Measurements from ENCODE around the gene FAM72C.
"Not testable (repeated sequence)": the region's sequence is repeated elsewhere in the genome, so short reads cannot be mapped to it uniquely, and the experiment has no call there.

Gene FAM72C

DNA sequence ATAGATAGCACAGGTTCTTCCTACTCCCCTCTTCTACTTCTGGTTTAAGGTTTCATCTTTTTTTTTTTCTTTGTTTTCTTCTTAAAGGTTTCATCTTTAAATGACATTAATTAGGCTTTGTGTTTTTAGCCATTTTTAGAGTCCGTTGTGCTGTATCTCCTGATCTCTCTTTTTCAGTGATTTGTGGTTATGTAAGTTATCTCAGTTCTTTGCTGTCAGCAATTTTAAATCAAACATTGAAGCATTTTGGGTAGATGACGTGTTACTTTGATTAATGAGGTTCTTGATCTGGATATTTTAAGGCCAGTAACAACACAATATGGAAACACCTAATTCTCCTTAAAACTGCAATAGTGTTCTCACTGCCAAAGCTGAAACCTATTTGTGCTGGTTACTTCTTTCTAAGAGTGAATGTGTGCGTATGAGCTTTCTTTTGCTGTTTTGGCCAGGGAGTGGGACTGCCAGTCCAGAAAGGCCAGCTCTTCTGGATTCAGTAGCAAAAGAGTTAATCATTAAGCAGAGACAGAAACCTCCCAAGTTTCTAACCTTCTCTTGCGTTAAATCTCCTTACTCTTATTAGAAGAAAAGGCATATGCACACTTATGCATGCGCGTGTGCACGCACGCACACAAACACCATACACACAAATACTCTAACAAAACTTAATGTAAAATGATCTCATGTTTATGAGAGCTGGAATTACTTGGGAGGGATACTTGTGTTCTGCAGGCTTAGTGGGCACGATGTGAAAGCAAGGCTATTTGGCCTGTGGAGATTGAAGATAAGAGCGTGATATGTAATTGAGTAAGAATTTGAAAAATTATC is 17.0 kb upstream of the FAM72C start:
- H4K20me1 ChIP-seq (ENCODE audit: insufficient read depth, low read length); H3K27me3 ChIP-seq (ENCODE audit: low read depth, low read length); H3K79me2 ChIP-seq (ENCODE audit: low read length); H3K27ac ChIP-seq (ENCODE audit: low read length); H3K9ac ChIP-seq (ENCODE audit: low read length); H3K36me3 ChIP-seq (replicated peaks; ENCODE audit: low read depth, low read length); H2AFZ ChIP-seq (ENCODE audit: low read depth, low read length); H3K4me3 ChIP-seq (ENCODE audit: low read length); H3K4me1 ChIP-seq (ENCODE audit: low read length); H3K9me3 ChIP-seq (ENCODE audit: insufficient read depth, low read length): not testable (repeated sequence)
- H3K4me2 ChIP-seq (ENCODE audit: low read length), result peak overlapping the region; percentile 28; the same call in 1 of the 2 replicates

DNA sequence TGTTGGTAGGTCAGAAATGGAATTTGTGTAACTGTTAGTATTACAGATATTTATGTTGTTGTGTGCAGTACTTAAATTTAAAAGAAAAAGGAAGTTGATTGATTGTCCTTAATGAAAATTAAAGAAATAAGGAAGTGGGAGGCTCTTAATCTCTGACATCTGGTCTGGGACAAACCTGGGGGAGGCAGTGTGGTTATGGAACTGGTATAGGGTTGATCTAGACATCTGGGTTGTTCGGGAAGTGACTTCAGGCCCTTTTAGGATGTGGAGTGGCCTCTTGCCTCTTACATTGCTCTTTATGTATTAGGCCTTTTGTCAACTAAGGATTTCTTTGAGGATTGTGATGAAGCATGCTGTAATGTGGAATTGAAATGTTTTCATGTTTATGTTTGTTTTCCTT is 16.1 kb upstream of the FAM72C start:
- H3K9ac ChIP-seq (ENCODE audit: low read length); H3K4me1 ChIP-seq (ENCODE audit: low read length); H3K4me2 ChIP-seq (ENCODE audit: low read length); H3K27me3 ChIP-seq (ENCODE audit: low read depth, low read length); H3K79me2 ChIP-seq (ENCODE audit: low read length); H3K36me3 ChIP-seq (replicated peaks; ENCODE audit: low read depth, low read length); H2AFZ ChIP-seq (ENCODE audit: low read depth, low read length); H3K9me3 ChIP-seq (ENCODE audit: insufficient read depth, low read length); H3K27ac ChIP-seq (ENCODE audit: low read length); H3K4me3 ChIP-seq (ENCODE audit: low read length); H4K20me1 ChIP-seq (ENCODE audit: insufficient read depth, low read length): not testable (repeated sequence)

DNA sequence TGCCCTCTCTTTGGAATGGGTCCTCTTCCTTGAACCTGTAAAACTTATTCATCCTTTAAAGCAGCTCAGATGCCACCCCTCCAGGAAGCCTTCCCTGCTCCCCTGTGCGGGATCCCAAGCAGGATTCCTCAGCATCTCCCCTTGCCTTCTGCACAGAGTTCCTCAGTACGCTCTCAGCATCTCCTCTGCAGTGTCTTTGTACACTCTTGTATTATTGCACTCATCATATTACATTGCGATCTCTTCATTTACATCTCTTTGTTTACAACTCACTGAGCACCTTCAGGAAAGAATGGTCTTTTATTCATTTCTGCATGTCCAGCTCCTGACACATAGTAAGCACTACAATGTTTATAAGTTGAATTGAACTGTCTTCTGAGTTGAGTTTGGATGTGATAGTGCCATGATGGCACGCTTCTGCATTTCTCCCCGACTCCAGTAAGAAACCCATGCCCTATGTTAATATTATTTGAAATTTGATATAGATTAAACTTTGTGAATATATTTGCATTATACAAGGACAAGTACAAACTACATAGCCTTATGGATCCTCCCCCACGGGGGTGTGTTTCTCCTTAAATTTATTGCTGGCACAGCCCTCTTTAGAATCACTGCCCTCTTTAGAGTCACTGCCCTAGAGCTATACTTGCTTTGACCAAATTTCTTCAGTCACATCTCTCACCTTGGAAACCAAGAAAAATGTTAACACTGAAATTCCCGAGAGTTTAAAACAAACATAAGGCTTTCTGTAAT is 13.1 kb upstream of the FAM72C start:
- not testable (repeated sequence) for H3K27me3 ChIP-seq (ENCODE audit: low read depth, low read length); H3K4me1 ChIP-seq (ENCODE audit: low read length); H3K9me3 ChIP-seq (ENCODE audit: insufficient read depth, low read length); H3K9ac ChIP-seq (ENCODE audit: low read length); H3K27ac ChIP-seq (ENCODE audit: low read length); H3K4me2 ChIP-seq (ENCODE audit: low read length); H3K36me3 ChIP-seq (replicated peaks; ENCODE audit: low read depth, low read length); H2AFZ ChIP-seq (ENCODE audit: low read depth, low read length); H3K4me3 ChIP-seq (ENCODE audit: low read length); H3K79me2 ChIP-seq (ENCODE audit: low read length); H4K20me1 ChIP-seq (ENCODE audit: insufficient read depth, low read length)

DNA sequence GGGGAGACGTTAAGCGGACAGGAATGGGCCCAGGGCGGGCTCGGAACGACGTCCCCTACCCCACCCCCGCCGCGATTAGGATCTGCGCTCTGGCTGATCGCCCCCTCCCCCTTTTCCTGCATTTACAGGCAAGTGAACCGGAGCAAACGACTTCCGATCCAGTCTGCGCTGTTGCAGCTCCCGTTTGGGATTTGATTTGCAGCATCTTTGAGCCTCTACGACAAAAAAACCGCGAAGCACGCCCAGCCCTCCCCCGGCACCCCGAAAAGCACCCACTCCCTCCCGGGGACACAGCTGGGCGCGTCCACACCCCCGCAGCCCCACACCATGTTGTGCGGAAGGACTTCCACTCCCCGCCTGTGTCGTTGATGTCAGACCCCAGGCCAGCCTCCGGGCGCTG is 2.6 kb upstream of the FAM72C start:
- not testable (repeated sequence) for H3K36me3 ChIP-seq (replicated peaks; ENCODE audit: low read depth, low read length); H3K9me3 ChIP-seq (ENCODE audit: insufficient read depth, low read length); H4K20me1 ChIP-seq (ENCODE audit: insufficient read depth, low read length); H3K79me2 ChIP-seq (ENCODE audit: low read length); H3K4me1 ChIP-seq (ENCODE audit: low read length); H3K27ac ChIP-seq (ENCODE audit: low read length); H2AFZ ChIP-seq (ENCODE audit: low read depth, low read length); H3K9ac ChIP-seq (ENCODE audit: low read length); H3K27me3 ChIP-seq (ENCODE audit: low read depth, low read length)
- Histone ChIP-seq H3K4me3 (ENCODE audit: low read length) (peak overlapping the region; percentile 60; the same call in 1 of the 2 replicates), H3K4me2 (ENCODE audit: low read length) (peak overlapping the region; percentile 45; the same call in 1 of the 2 replicates)

DNA sequence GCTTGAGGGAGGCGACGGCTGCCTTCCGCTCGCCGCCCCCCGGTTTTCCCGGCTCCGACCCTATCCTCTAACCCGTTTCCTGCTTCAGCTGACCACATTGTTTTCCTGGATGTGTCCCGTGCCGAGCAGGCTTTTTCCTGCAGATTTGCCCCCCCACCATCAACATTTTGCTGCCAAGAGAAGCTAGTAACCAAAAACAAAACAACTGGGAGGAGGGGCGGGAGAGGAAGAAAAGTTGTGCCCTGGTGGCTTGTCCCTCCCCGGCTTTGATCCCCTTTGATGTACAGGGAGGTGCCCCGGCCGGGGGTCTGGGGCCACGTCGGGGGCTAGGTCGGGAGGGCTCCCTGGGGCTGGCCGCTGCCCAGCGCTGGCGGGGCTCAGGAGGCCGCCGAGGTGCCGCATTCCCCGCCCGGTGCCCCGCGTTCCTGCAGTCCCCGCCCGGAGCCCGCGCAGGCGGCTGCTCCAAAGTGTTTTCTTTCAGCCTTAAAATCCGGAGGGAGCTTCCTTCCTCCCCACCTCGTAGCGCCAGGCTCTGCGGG is 2.2 kb upstream of the FAM72C start:
- not testable (repeated sequence) for H3K27ac ChIP-seq (ENCODE audit: low read length)

DNA sequence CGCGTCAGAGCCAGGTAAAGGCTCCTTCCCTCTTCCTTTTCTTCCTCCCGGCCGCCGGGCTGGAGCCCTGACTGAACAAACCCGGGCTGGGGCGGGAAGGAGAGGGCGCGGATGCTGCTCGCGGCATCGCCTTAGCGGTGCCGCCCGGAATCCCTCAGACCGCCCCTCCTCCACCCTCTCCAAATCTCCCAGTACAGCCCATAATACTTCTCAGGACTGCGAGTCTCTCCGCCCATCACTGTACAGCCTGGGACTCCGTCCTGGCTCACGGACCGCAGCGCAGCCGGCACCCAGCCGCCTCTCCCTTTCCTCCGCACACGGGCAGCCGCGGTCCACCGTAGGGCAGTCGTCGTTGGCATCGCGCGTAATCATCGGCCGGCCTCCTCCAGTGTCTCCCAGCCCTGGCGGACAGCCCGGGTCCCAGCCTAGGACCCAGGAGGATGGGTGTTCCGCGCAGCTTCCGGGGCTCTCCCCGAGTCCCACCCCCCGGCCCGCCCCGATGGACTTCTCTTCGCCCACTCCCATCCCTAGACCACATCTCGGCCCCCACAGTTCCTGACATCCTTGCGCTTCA is 1.1 kb upstream of the FAM72C start:
- H3K27me3 ChIP-seq (ENCODE audit: low read depth, low read length); H3K4me1 ChIP-seq (ENCODE audit: low read length); H4K20me1 ChIP-seq (ENCODE audit: insufficient read depth, low read length); H3K79me2 ChIP-seq (ENCODE audit: low read length); H2AFZ ChIP-seq (ENCODE audit: low read depth, low read length); H3K27ac ChIP-seq (ENCODE audit: low read length); H3K9ac ChIP-seq (ENCODE audit: low read length); H3K4me2 ChIP-seq (ENCODE audit: low read length); H3K9me3 ChIP-seq (ENCODE audit: insufficient read depth, low read length); H3K4me3 ChIP-seq (ENCODE audit: low read length); H3K36me3 ChIP-seq (replicated peaks; ENCODE audit: low read depth, low read length): not testable (repeated sequence)

More for the DNA sequence above, 2.2 kb upstream of the FAM72C start:
- peak overlapping the region; percentile 56 for H3K4me2 ChIP-seq (ENCODE audit: low read length)
- H4K20me1 ChIP-seq (ENCODE audit: insufficient read depth, low read length); H3K79me2 ChIP-seq (ENCODE audit: low read length); H3K4me1 ChIP-seq (ENCODE audit: low read length); H2AFZ ChIP-seq (ENCODE audit: low read depth, low read length); H3K36me3 ChIP-seq (replicated peaks; ENCODE audit: low read depth, low read length); H3K9me3 ChIP-seq (ENCODE audit: insufficient read depth, low read length); H3K27me3 ChIP-seq (ENCODE audit: low read depth, low read length): not testable (repeated sequence)
- peak overlapping the region; percentile 60; the same call in 1 of the 2 replicates for H3K9ac ChIP-seq (ENCODE audit: low read length)
- H3K4me3 ChIP-seq (ENCODE audit: low read length), result peak overlapping the region; percentile 72

DNA sequence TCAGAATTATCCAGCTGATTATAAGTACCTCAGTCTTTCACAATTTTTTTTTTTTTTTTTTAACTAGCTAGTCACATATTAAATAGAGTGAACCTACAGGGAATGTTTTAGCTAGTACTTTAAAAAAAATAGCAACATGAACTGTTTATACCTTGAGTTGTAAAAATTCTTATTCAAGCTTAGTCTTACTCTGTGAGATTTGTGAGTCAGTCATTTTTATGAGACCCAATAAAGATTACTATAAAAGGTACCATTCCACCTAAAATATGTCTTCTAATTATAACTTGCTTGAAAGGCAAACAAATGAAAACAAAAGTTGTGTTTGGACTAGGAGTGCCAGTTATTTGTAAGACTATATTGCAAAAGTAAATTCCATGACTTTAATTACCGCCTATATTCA is 5.9 kb downstream of the FAM72C start:
- H3K4me3 ChIP-seq (ENCODE audit: low read length); H3K36me3 ChIP-seq (replicated peaks; ENCODE audit: low read depth, low read length); H3K4me2 ChIP-seq (ENCODE audit: low read length); H3K27ac ChIP-seq (ENCODE audit: low read length); H3K79me2 ChIP-seq (ENCODE audit: low read length); H3K4me1 ChIP-seq (ENCODE audit: low read length); H2AFZ ChIP-seq (ENCODE audit: low read depth, low read length); H3K9ac ChIP-seq (ENCODE audit: low read length); H4K20me1 ChIP-seq (ENCODE audit: insufficient read depth, low read length); H3K27me3 ChIP-seq (ENCODE audit: low read depth, low read length); H3K9me3 ChIP-seq (ENCODE audit: insufficient read depth, low read length): not testable (repeated sequence)

DNA sequence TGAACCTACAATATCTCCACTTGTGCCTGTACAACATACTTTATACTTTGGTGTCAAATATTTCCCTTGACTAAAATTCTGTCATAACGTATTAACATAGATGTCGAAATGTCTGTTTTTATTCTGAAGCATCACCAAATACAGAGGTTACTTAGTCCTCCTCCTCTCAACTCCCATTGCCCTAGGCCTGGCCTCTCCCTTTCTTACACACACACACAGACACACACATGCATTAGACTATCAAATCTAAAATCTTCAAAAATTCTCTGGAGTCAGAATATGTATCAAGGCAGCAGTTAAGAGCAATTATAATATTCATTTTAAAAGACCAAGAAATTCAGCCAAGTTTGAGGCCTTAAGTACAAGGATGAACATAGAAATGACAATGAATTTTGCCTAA is 7.5 kb downstream of the FAM72C start:
- not testable (repeated sequence) for H3K36me3 ChIP-seq (replicated peaks; ENCODE audit: low read depth, low read length); H3K4me1 ChIP-seq (ENCODE audit: low read length); H3K4me3 ChIP-seq (ENCODE audit: low read length); H3K4me2 ChIP-seq (ENCODE audit: low read length); H3K9ac ChIP-seq (ENCODE audit: low read length); H3K9me3 ChIP-seq (ENCODE audit: insufficient read depth, low read length); H3K27ac ChIP-seq (ENCODE audit: low read length); H2AFZ ChIP-seq (ENCODE audit: low read depth, low read length); H3K27me3 ChIP-seq (ENCODE audit: low read depth, low read length); H3K79me2 ChIP-seq (ENCODE audit: low read length); H4K20me1 ChIP-seq (ENCODE audit: insufficient read depth, low read length)

DNA sequence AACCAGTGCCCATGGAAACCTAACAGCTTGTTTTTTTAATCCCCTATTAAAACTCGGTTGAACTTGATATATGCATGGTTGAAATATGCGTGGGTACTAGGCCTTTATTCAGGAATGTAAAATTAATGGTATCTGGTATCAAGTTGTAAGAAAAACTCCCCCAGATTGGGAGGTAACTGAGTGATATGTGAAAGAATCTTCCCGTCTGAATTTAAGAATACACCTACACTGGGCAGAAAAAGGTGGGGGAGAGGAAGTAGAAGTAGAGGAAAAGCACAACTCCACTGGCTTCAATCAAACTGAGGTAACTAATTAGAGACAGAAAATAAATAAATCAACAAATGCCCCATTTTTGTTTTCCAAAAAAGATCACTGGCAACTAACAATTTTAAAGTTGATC is 15.9 kb downstream of the FAM72C start:
- H3K27ac ChIP-seq (ENCODE audit: low read length); H3K9me3 ChIP-seq (ENCODE audit: insufficient read depth, low read length); H3K9ac ChIP-seq (ENCODE audit: low read length); H4K20me1 ChIP-seq (ENCODE audit: insufficient read depth, low read length); H3K27me3 ChIP-seq (ENCODE audit: low read depth, low read length); H3K4me1 ChIP-seq (ENCODE audit: low read length); H3K4me3 ChIP-seq (ENCODE audit: low read length); H3K36me3 ChIP-seq (replicated peaks; ENCODE audit: low read depth, low read length); H3K4me2 ChIP-seq (ENCODE audit: low read length); H3K79me2 ChIP-seq (ENCODE audit: low read length); H2AFZ ChIP-seq (ENCODE audit: low read depth, low read length): not testable (repeated sequence)
